DLD1 (cell line): ENCODE data around the gene AKR7A3.

Experiments used
- in situ Hi-C: cut with HindIII; loops from 2 replicates; pipeline ENCODE4 v1.10.0; 2017; ENCODE audit warnings: low sequenced_read_pairs

AKR7A3 gene

DNA sequence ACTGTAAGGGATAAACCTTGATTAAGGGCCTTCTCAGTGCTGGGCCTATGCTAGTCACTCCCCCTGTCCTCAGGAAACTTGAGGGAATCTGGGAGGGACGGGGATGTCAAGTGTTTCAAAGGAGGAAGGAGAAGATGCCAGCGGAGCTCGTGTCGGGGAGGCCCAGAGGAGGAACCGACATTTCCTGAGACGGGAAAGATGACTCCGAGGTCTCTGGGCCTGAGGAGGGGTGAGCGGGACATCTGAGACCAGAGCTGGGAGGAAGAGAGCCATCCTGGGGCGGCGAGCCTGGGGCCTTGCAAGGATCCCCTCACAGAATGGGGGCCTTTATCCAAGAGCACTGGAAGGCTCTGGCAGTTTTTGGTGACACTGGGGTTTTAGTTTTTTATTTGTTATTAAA is 33.9 kb upstream of the AKR7A3 start:
- in situ Hi-C loops, result no loop called here

DNA sequence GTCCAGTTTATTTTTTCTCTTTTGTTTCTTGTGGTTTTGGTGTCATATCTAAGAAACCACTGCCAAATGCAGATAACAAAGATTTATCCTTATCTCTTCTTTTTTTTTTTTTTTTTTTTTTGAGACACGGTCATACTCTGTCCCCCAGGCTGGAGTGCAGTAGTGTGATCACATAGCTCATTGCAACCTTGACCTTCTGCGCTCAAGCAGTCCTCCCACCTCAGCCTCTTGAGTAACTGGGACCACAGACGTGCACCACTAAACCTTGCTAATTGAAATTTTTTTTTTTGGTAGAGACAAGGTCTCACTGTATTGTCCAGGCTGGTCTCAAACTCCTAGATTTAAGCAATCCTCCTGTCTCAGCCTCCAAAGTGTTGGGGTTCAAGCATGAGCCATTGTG is 32.5 kb upstream of the AKR7A3 start:
- in situ Hi-C loops, result no loop called here

DNA sequence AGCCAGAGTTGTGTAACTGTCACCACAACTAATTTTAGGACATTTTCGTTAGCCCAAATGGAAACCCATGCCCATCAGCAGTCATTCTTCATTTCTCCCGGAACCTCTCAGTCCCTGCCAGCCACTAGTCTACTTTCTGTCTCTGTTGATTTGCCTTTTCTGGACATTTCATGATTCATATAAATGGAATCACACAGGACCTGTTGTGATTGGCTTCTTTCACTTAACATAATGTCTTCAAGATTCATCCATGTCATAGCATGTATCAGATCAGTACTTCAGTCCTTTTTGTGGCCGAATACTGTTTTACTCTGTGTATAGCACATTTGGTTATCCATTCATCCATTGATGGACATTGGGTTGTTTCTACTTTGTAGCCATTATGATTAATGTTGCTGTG is 30.6 kb upstream of the AKR7A3 start:
- in situ Hi-C loops, result no loop called here

DNA sequence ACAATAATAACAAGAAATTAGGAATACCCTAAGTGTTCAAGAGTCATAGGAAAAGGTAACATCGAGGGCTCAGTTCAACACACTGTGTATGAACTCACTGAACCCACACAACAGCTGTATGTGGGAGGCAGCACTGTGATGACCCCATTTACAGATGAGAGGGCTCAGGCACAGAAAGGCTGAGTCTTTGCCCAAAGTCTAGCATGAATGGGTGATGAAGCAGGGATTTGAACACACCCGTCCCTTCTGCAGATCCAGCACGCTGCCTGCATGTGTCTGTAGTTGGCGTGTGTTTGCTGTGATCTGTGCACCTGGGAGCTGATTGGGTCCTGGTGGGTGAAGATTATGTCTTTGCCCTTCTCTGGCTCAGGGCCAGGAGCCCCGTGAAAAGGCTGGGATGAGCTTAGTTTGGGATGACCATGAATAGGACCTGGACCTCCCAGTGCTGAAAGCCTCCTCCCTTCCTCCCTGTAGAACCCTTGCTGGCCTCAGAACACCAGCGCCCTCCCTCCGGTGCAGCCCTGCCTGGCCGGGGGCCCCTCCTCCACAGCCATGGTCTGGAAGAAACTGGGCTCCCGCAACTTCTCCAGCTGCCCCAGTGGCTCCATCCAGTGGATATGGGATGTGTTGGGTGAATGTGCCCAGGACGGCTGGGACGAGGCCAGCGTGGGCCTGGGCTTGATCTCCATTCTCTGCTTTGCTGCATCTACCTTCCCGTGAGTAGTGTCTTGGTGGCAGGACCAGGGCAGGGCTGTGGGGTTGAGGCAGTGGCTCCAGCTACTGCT is 28.7 kb upstream of the AKR7A3 start:
- in situ Hi-C loops, result no loop called here

DNA sequence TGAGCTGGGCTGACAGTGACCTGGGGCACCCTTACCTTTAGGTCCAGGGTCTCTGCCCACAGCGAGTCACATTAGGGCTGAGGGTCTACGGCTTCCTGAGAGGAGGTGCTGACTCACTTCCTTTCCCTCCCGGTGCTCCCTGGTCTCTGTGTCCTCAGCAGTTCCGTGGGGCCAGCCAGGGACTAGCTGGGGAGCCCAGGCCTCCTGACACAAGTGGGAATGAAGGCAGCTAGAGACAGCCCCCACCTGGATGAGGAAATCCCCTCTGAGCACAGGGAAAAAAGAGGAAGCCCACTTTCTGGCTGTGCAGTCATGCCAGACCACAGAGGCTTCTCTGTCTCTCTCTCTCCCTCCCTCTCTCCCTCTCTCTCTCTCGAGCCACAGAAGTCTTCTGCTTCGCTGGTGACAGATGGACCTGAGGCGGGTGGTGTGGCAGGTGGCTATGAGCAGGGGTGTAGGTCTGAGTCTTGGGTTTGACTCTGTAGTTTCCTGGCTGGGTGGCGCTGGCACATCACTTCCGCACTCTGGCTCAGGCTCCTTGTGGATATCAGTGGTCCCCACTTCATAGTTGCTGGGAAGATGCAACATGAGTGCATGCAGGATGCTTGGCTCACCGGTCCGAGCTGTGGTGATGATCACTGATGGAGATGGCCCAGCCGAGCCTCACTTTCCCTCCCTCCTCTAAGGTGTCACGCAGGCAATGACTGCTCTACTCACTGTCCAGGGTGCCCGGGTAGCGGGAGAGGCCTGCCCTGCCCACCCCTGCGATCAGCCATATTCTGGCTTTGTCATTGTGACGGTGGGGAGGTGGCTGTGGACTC is 27.0 kb upstream of the AKR7A3 start:
- in situ Hi-C loops, result no loop called here

DNA sequence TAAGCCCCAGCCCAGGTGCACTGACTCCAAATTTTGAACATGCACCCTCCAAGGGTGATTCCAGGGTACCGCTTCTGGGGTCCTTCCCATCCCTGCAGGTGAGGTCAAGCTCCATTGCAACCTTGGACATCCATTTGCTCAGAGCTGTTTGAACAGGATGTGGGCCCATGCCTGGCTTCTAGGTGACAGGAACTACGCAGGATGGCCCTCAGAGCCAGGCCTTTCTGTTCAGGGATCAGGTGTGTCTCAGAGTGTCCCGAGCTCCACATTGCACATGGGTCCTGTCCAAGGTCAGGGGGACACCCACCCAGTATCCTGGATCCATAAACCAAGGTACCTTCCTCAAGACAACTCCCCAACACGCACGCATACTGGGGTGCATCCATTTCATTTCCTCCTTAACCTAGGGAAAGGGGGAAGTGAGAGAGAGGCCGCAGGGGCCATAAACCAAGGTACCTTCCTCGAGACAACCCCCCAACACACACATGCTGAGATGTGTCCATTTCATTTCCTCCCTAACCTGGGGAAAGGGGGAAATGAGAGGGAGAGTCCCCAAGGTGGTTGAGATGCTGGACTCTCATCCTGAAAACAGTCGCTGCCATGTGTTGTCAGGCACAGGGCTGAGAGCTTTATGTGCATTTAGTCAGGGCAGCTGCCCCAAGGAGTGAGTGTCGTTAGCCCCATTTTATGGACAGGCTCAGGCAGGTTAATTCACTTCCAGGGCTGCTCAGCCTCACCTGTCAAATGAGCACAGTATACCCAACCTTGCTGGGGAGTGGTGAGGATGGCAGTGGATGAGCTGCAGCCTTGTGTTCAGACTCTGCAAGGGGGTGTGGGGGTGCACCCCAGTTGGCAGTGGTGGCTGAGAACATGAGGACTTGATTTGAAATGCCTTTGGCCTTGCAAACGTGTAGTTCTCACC is 25.7 kb upstream of the AKR7A3 start:
- in situ Hi-C loops, result no loop called here

DNA sequence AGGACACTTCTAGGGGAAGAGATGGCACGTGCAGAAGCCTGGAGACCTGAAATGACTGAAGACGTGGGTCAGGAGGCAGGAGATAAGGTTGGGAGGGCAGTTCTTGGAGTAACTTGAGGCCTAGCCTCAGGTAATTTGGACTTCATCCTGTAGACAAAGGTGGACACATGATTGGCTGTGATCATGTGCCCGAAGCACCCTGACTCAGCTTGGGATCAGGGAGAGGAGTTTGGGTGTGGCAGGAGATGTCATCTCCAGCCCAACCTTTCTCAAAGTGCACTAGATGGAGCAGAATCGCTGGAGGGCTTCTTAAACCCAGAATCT is 25.0 kb upstream of the AKR7A3 start:
- in situ Hi-C loops, result no loop called here

DNA sequence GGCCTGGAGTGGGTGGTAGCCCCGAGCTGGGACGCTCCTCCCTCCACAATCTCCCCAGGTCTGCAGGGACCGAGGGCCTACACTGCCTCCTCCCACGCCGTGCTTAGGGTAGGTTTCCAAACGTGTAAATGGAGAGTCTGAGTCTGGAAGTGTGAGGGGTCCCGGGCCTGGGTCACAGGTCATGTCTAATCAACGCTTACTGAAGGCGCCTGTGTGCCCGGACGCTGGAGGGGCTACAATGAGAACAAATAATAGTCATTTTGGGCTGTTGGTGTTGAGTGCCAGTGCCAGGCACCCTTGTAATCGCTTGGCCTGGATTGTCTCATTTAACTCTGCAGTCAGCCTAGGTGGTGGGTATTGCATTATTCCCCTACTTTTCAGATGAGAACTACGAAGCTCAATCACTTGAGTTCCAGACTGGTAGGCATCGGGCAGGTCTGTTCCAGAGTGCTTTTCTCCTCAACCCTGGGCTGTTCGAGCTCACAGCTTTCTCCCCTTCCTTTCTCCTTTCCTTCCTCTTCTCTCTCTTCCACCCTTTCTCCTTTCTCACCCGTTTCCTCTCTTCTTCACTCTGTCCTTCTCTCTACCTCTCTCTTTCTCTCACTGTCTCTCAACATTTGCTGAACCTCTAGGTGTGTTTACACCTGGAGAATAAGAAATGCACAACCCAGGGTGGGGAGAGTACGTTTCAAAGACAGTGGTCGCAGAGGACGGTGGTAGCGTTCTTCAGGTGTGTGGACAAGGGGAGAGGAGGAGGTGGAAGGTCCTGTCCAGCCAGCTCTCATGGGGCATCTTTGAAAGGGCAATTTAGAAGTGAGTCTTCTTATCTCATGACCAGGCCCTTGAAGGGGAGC is 24.4 kb upstream of the AKR7A3 start:
- in situ Hi-C loops, result no loop called here

DNA sequence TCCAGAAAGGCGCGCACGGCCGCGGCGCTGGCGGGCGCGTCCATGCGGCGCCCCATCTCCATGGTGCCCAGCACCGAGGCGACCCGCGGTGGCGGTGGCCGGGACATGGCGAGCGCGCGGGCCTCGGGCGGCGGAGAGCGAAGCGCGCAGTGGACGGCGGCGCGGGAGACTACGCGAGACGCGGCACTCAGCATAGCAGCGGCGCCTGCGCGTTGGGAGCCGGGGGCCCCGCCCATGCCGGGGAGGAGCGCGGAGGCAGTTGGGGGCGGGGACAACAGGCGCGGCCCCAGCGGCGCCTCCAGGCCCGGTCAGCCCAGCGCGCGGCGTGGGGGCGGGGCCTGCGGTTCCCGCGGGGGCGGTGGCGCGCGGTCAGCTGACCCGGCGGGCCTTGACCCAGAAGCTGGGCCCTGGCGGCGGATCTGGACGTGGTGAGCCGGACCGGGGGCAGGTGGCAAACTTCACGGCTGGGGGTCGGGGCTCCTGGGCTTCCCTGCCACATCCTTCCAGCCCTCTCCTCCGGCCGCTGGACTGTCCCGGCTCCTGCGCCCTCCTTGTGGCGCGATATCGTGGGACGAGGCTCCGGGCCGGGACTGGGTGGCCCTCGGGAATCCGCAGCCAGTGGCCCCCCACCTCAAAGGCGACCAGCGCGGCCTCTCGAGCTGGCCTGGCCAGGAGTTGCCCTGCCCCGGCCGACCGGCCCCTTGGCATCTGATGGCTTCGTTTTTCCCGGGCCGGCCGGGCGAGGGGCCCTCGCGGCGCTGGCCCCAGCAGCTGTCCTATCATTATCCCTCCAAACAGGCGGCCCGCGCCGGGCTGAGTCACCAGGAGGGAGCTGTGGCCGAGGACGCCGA is 23.6 kb upstream of the AKR7A3 start, which contains the start of the genes AKR7A2 and SLC66A1:
Gene AKR7A2, minus strand, starts transcription at position 214 of the 851 bp plus-strand sequence. Its CDS starts 20 bp downstream, at position 194.
Gene SLC66A1, plus strand, starts transcription at position 396 of the 851 bp plus-strand sequence. CDS start 5,352 bp downstream, outside the sequence.
- in situ Hi-C loops, result no loop called here

DNA sequence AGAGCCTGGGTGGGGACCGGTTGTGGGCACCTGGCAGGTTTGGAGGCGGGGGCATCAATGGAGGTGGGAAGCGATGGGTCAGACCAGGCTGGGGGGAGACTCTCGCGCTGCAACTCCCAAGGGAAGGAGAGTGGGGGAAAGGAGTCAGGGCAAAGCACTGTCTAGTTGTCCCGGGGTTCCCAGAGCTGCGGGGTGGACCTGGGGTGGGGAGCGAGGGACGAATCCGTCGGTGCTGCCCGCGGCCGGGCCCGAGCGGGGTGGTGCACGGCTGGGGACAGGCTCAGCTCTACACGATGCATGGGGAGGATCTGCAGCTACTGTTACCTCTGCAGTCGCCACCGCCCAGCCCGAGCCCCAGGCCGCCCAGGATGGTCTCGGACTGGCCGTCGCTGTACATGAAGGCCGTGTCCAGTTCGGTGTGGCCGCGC is 22.9 kb upstream of the AKR7A3 start:
- in situ Hi-C loops, result no loop called here

DNA sequence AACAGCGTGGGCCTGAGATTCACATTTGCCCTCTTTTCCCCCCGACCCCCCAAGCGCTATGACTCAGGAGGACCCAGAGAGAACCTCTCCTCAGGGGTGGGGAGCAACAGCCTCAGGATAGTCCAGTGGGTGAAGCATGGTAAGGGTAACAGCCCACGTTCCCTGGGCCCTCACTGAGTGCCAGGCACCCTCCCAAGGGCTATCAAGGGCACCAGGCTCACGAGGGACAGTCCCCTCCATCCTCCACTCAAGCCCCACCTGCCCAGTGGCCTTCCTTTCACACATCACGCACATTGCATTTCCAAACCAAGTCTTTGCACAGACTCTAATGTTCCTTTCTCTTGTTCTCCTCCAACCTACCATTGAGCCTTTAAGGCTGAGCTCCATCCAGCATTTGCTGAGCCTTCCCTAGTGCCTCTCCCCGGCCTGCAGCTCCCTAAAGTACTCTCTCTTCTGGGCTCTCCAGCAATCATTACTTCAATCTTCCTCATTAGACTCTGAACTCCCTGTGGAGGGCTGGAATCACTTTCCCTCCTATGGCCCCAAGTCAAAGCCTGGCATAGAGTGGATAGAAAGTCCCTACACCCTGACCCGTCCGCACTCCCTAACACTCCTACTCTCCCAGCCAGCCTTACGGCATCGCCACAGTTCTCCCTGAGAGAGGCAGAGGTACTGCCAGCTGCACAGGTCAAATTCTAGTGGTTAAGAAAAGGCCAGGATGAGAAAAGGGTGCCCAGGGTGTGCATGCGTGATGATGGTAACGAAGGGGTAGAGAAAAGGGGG is 22.3 kb upstream of the AKR7A3 start:
- in situ Hi-C loops, result no loop called here

DNA sequence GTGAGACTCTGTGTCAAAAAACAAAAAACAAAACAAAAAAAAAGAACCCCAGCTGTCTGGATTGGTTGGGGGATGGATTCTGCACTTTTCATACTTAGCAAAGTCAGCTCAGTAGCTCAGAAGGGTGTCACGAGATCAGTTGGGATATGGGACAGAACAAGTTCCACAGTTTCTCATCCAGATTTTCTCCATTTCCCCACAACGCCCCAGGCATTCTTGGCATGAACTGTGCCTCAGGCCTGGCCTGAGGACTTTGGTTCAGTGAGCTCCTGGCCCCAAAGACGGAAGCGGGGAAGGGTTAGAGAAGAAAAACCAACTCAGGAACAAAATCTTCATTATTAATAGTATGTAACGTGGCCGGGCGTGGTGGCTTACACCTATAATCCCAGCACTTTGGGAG is 21.5 kb upstream of the AKR7A3 start:
- in situ Hi-C loops, result no loop called here

DNA sequence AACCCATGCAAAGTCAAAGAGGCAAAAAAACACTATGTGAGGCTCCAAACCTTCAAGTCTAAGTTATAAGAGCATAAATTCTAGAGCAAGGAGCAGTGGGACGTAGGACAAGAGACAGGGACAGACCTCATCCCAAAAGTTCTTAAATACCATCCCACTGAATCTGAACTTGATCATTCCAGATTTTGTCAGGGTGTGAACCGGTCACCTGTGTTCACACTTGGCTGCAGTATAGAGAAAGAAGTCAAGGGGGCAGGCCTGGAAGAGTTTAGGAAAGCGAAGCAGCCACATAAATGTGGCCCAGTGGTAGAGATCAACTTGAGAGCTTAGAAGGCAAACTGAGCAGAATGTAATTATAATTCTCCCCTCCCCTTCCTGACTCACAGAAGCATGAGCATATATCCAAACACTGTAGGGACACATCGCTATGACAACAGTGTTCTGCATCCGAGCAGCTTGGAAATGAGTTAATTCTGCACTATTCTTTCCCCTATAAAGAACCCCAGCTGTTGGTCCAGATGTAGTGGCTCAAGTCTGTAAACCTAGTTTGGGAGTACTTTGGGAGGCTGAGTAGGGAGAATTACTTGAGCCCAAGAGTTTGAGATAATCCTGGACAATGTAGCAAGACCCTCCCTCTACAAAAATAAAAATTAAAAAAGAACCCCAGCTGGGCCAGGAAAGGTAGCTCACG is 20.7 kb upstream of the AKR7A3 start:
- in situ Hi-C loops, result no loop called here

DNA sequence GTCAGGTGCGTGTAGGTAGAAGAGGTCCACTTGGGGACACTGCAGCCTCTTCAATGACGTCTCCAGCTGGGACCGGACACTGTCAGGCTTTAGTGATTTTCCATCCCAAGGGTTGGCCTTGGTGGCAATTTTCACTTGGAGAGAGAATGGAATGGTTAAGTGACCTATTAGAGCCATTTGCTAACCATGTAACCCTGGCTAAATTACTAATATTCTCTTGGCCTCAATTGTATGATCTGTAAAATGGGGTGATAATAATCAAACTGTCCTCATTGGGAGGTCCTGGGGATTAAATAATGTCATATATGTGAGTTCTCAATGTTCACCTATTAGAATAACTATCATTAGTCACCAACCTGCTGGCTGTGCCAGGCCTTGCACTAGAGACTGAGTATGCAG is 19.9 kb upstream of the AKR7A3 start:
- in situ Hi-C loops, result no loop called here

DNA sequence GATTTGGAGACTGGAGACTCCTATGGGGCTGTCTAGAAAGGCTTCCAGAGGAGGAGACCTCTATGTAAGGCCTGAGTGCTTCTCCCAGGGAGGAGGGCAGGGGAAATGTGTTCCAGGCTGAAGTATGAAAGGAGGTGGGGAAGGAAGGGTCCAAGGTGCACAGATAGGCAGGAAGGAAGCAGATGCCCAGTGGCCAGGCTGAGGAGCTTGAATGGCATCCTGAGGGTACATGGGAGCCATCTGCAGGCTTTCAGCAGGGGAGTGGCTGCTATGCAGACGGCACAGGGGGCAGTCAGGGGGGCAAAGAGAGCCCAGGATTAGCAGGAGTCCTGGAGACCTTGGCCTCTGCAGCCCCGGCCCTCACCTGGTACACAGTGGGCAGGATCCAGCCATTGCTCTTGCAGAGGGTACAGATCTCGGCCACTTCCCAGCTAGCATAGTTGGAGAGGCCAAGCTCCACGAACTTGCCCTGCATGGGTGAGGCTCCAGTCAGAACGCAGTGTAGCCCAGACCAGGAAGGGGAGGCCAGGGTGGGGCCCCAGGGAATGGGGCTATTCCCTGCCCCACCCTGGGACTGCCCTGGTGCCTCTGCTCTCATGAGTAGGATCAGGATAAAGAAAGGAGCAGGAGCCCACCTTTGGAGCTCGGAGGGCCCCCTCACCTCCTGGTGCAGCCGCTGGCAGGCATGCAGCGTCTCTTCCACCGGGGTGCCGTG is 19.4 kb upstream of the AKR7A3 start:
- in situ Hi-C loops, result no loop called here

DNA sequence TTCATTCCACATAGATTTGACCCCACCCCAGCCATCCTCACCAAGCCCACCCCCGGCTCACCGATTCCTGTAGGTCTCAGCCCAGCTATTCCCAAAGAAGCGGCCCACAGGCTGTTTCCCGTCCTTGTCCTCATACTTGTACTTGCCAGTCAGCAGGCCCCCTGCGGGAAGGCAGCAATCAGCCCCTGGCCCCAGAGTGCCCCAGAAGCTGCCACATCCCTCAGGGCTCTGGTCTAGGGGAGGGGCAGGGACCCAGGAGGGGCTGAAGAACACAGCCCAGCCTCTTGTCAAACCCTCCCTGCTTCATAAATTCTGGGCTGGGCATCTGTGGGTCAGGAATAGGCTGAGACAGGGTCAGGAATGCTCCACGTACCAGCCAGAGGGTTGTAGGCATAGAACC is 18.4 kb upstream of the AKR7A3 start:
- in situ Hi-C loops, result no loop called here

DNA sequence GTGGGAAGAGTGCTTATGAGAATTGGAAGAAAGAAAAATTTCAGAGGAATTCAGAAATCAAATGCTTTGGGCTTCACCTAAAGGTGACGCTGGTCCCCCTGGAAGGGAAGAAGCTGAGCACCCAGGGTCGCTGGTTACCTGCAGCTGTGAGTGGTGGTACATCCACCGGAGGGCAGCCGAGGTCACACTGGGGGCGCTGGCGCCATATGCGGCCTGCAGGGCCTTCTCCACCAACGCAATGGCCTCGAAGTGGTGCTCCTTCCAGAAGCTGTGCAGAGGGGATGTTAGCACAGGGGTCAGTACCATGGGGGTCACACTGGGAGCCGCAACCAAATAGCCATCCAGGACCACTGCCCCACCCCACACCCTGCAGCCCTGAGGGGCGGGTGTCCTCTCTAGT is 17.3 kb upstream of the AKR7A3 start:
- in situ Hi-C loops, result no loop called here
